Measurements from ENCODE around the gene TTYH2. TPM values are rescaled to one million over a fixed set of nuclear protein-coding genes. Genes with fewer than 3 reads are reported as not detected.

Gene TTYH2
- polyA plus RNA-seq, 1 of the 3 experiments (the other 2 are of a cell fraction) = 16.1 TPM

DNA sequence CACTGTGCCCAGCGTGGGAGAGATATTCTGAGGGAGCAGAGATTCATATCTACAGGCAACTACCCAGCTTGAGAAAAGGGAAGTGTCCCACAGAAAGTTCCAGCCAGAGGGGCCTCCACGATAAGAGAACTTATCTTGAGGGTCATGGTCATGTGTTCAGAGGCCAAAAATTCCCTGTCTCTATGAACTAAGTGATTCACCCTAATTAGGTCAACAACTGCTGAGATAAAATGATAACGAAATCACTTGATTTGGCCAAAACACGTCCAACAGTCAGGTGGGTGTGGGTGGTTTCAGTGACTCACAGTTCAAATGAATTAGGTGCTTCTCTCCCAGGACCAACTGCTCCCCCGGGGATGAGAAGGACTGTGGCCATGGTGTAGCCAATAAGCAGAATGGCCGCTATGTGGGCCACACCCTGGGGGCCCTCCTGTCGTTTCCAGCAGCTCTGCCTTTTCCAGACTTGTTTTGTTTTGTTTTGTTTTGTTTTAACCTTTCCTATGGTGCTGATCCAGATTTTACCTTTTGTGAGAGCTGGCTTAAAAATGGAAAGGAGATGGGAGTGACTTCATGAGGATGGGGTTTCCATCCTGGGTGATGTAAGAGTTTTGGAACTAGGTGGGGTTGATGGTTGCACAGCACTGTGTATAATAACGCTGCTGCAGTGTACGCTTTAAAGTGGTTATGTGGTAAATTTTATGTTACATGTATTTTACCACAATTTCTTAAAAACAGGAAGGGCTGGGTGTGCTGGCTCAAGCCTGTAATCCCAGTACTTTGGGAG, 69.4 kb downstream of the TTYH2 start:
- Histone ChIP-seq H3K27ac (ENCODE audit: low read depth in 2 of 2, low read length in 1 of 2) (no peak overlapping the region), H4K20me1 (ENCODE audit: insufficient read depth) (no peaks in the 10 kb centered on the region), H3K27me3 (ENCODE audit: insufficient read depth) (no peaks in the 10 kb centered on the region), H3K79me2 (ENCODE audit: insufficient read depth) (no peaks in the 10 kb centered on the region), H3K4me1 (ENCODE audit: control insufficient read depth in 1 of 2, insufficient read depth in 2 of 2, low read depth in 1 of 2, low read length in 1 of 2) (no peaks in the 10 kb centered on the region), H3K9me3 (no peaks in the 10 kb centered on the region), H3K9ac (no peak overlapping the region), H3K4me2 (no peak overlapping the region), H3K4me3 (ENCODE audit: low read depth in 2 of 2, low read length in 1 of 2) (no peak overlapping the region), H3K36me3 (replicated peaks in 1 of 2; ENCODE audit: control insufficient read depth in 1 of 2, insufficient read depth in 2 of 2, low read length in 1 of 2) (no peaks in the 10 kb centered on the region), H3F3A (replicated peaks; ENCODE audit: insufficient read depth) (no peaks in the 10 kb centered on the region), H2AFZ (ENCODE audit: low read depth) (no peak overlapping the region), H3K9me2 (no peaks in the 10 kb centered on the region)
- TF ChIP-seq TAF1 (IDR thresholded peaks at IDR 0.05; ENCODE audit: borderline replicate concordance, low read depth, low read length) (no peak), RXRA (IDR thresholded peaks at IDR 0.05; ENCODE audit: borderline replicate concordance, low read depth) (no peak), CHD2 (IDR thresholded peaks at IDR 0.05; ENCODE audit: low read length, partially characterized antibody) (no peak), GABPA (IDR thresholded peaks at IDR 0.05; ENCODE audit: low read depth) (no peak), MEF2A (IDR thresholded peaks at IDR 0.05; ENCODE audit: borderline replicate concordance, low read depth) (no peak), EZH2phosphoT487 (IDR thresholded peaks at IDR 0.05; ENCODE audit: borderline replicate concordance, low read depth) (no peak), ZBTB33 (IDR thresholded peaks at IDR 0.05; ENCODE audit: borderline replicate concordance, low read depth) (no peak), RFX5 (IDR thresholded peaks at IDR 0.05; ENCODE audit: low read length) (no peak)
- TF ChIP-seq, protein P1, sequence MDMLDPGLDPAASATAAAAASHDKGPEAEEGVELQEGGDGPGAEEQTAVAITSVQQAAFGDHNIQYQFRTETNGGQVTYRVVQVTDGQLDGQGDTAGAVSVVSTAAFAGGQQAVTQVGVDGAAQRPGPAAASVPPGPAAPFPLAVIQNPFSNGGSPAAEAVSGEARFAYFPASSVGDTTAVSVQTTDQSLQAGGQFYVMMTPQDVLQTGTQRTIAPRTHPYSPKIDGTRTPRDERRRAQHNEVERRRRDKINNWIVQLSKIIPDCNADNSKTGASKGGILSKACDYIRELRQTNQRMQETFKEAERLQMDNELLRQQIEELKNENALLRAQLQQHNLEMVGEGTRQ (IDR thresholded peaks at IDR 0.05; ENCODE audit: borderline replicate concordance, low read depth, low read length) = no peak
- TF ChIP-seq, protein P2, sequence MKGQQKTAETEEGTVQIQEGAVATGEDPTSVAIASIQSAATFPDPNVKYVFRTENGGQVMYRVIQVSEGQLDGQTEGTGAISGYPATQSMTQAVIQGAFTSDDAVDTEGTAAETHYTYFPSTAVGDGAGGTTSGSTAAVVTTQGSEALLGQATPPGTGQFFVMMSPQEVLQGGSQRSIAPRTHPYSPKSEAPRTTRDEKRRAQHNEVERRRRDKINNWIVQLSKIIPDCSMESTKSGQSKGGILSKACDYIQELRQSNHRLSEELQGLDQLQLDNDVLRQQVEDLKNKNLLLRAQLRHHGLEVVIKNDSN (IDR thresholded peaks at IDR 0.05; ENCODE audit: borderline replicate concordance, low read depth) = no peak
- TF ChIP-seq, protein P3, sequence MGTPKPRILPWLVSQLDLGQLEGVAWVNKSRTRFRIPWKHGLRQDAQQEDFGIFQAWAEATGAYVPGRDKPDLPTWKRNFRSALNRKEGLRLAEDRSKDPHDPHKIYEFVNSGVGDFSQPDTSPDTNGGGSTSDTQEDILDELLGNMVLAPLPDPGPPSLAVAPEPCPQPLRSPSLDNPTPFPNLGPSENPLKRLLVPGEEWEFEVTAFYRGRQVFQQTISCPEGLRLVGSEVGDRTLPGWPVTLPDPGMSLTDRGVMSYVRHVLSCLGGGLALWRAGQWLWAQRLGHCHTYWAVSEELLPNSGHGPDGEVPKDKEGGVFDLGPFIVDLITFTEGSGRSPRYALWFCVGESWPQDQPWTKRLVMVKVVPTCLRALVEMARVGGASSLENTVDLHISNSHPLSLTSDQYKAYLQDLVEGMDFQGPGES (IDR thresholded peaks at IDR 0.05; ENCODE audit: low read depth, low read length) = no peak
- TF ChIP-seq, protein P4, sequence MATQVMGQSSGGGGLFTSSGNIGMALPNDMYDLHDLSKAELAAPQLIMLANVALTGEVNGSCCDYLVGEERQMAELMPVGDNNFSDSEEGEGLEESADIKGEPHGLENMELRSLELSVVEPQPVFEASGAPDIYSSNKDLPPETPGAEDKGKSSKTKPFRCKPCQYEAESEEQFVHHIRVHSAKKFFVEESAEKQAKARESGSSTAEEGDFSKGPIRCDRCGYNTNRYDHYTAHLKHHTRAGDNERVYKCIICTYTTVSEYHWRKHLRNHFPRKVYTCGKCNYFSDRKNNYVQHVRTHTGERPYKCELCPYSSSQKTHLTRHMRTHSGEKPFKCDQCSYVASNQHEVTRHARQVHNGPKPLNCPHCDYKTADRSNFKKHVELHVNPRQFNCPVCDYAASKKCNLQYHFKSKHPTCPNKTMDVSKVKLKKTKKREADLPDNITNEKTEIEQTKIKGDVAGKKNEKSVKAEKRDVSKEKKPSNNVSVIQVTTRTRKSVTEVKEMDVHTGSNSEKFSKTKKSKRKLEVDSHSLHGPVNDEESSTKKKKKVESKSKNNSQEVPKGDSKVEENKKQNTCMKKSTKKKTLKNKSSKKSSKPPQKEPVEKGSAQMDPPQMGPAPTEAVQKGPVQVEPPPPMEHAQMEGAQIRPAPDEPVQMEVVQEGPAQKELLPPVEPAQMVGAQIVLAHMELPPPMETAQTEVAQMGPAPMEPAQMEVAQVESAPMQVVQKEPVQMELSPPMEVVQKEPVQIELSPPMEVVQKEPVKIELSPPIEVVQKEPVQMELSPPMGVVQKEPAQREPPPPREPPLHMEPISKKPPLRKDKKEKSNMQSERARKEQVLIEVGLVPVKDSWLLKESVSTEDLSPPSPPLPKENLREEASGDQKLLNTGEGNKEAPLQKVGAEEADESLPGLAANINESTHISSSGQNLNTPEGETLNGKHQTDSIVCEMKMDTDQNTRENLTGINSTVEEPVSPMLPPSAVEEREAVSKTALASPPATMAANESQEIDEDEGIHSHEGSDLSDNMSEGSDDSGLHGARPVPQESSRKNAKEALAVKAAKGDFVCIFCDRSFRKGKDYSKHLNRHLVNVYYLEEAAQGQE (IDR thresholded peaks at IDR 0.05; ENCODE audit: low read depth, low read length) = no peak
- no peak for DNase-seq
- ChIA-PET CTCF (interaction anchor here (1.1 to 9.6 kb wide), 3 partner anchors 15 to 85 kb away, joined by 3 to 93 read pairs (median 10); no protein-coding TSS in a partner anchor), POLR2A (no interaction called here)
- 26% methylated on average over 9 of the region's 9 CpGs for WGBS (ENCODE audit: low lambda C conversion rate)

Measured in SK-N-SH (cell line).